GM10248 (cell line): ENCODE data around the gene AMZ1.

Source experiments
- CTCF ChIA-PET: fragments of 300-600 bp; sonication (Branson Sonifier 250); formaldehyde crosslinking; extraction: SDS; loops from one replicate; lab custom pipeline; 2021; ENCODE audit warnings: antibody characterized with exemption; lab: Yijun Ruan, JAX
- POLR2A ChIA-PET: fragments of 350-650 bp; sonication (Branson Sonifier 250); formaldehyde crosslinking; extraction: SDS; loops from one replicate; lab custom pipeline; 2020; ENCODE audit warnings: antibody characterized with exemption; lab: Yijun Ruan, JAX
- DNase-seq: peaks from one replicate; pipeline ENCODE4 v3.0.0; 2012; ENCODE audit errors: extremely low spot score
- TF ChIP-seq, protein P1 (sequence below): IDR thresholded peaks from 2 replicates; pipeline ENCODE4 v1.5.1; 2012; ENCODE audit warnings: mild to moderate bottlenecking, low read depth; ENCODE audit errors: extremely low read depth, missing control alignments, control extremely low read depth

The AMZ1 gene

DNA sequence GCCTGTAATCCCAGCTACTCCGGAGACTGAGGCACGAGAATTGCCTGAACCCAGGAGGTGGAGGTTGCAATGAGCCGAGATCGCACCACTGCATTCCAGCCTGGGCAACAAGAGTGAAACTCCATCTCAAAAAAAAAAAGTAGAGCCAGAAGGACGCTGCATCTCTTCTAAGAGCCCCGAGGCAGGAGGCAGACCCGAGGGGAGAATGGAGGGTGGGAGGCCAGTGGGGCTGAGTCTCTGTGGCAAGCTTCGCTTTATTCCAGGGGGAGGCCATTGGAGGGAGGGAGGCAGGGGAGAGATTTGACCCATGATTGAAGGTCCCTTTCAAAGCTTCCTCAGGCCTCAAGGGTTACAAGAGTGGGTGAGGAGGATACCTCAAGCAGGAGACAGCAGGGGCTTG, 37.6 kb upstream of the AMZ1 start:
- no peak for DNase-seq
- ChIA-PET CTCF (interaction anchor here (0.7 to 2.0 kb wide), 5 partner anchors 9 to 60 kb away, joined by 3 to 6 read pairs (median 4); no protein-coding TSS in a partner anchor), POLR2A (no interaction called here)
- TF ChIP-seq, protein P1, sequence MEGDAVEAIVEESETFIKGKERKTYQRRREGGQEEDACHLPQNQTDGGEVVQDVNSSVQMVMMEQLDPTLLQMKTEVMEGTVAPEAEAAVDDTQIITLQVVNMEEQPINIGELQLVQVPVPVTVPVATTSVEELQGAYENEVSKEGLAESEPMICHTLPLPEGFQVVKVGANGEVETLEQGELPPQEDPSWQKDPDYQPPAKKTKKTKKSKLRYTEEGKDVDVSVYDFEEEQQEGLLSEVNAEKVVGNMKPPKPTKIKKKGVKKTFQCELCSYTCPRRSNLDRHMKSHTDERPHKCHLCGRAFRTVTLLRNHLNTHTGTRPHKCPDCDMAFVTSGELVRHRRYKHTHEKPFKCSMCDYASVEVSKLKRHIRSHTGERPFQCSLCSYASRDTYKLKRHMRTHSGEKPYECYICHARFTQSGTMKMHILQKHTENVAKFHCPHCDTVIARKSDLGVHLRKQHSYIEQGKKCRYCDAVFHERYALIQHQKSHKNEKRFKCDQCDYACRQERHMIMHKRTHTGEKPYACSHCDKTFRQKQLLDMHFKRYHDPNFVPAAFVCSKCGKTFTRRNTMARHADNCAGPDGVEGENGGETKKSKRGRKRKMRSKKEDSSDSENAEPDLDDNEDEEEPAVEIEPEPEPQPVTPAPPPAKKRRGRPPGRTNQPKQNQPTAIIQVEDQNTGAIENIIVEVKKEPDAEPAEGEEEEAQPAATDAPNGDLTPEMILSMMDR = no peak

DNA sequence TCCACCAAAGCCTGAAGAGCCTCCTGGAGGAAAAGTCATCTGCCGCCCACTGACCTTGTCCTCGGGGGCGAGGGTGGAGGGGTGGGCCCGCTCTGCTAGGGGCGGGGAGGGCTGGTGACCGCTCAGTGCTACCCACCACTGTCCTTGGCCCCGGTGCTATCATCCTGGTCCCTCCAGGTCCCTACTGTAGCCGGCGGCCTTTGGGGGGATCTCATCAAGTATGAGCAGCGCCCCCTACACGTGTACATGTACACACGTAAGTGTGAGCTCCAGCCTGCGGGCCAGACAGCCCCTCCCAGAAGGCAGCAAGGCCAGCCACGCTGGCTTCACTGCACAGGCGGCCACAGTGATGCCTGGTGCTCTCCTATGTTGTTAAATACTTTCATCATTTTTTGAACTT, 36.7 kb upstream of the AMZ1 start:
- CTCF ChIA-PET = interaction anchor here (1.3 to 2.0 kb wide), 3 partner anchors 8 to 59 kb away, joined by 4 to 6 read pairs (median 4); no protein-coding TSS in a partner anchor

DNA sequence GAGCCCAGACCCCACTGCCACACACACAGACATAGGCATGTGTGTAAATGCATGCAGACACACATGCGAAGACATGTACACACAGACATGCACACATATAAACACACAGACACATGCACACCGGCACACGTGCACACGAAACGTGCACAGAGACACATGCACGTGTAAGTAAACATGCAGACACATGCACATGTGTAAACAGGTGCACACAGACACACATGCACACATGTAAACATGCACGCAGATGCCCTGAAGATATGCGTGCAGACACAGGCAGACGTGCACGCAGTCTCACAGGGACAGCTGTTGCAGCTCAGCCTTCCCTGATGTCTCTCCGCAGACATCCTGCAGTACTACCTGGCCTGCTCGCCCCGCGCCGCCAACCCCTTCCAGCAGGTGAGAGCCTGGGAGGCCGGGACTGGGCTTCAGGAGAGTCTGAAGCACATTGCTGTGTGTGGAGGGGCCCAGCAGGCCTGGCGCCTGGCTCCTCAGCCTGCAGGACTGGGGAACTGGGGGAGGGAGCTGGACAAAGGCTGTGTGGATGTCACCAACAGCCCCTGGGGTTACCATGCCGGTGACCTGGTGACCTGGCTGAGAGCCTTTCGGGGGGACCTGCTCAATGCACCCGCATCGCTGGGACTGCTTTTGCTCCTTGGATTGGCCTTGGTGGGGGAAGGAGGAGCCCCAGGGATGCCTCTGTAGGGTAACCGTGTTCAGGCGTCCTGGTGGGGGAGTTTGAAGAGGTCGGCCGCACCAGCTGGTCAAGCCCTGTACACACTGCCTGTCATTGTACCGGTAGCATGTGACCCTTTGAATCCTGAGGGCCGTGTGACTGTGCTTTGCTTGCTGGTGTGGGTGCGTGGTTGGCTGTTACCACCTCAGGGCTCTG, 35.9 kb upstream of the AMZ1 start:
- POLR2A ChIA-PET = no interaction called here
- no peak for DNase-seq
- TF ChIP-seq, protein P1 = no peak

More for the DNA sequence above, 36.7 kb upstream of the AMZ1 start:
- TF ChIP-seq, protein P1 = peak; percentile 27
- POLR2A ChIA-PET = no interaction called here
- DNase-seq = no peak

DNA sequence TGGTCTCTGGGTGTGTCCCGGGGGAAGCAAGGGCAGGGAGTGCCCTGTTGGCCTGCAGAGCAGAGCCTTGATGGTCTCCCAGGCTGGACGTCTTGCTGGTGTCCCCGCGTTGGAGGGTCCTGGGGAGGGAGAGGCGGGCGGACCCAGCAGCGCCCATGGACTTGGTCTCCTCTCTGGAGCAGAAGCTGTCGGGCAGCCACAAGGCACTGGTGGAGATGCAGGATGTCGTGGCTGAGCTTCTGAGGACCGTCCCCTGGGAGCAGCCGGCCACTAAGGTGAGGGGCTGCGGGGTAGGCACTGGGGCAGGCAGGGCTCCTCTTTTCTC, 35.3 kb upstream of the AMZ1 start:
- POLR2A ChIA-PET = no interaction called here
- CTCF ChIA-PET = interaction anchor here (1.1 to 2.2 kb wide), 5 partner anchors 8 to 212 kb away, joined by 3 to 10 read pairs (median 6); no protein-coding TSS in a partner anchor
- DNase-seq = no peak
- TF ChIP-seq, protein P1 = no peak

More for the DNA sequence above, 35.9 kb upstream of the AMZ1 start:
- CTCF ChIA-PET = interaction anchor here (1.1 to 2.2 kb wide), 4 partner anchors 7 to 212 kb away, joined by 3 to 9 read pairs (median 4); no protein-coding TSS in a partner anchor

DNA sequence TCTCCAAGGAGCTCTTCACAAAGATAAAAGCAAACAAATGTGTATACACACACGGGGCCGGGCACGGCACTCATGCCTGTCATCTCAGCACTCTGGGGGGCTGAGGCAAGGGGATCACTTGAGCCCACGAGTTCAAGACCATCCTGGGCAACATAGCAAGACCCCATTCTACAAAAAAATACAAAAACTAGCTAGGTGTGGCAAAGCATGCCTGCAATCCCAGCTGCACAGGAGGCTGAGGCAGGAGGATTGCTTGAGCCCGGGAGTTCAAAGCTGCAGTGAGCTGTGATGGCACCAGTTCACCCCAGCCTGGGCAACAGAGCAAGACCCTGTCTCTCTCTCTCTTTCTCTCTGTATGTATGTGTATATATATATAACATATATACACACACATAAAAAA, 33.9 kb upstream of the AMZ1 start:
- ChIA-PET POLR2A (interaction anchor here (0.5 kb wide), 1 partner anchor 354 kb away, joined by 3 read pairs; no protein-coding TSS in a partner anchor), CTCF (interaction anchor here (2.1 to 2.2 kb wide), 3 partner anchors 9 to 55 kb away, joined by 6 to 10 read pairs (median 9); no protein-coding TSS in a partner anchor)
- DNase-seq = no peak
- TF ChIP-seq, protein P1 = no peak

DNA sequence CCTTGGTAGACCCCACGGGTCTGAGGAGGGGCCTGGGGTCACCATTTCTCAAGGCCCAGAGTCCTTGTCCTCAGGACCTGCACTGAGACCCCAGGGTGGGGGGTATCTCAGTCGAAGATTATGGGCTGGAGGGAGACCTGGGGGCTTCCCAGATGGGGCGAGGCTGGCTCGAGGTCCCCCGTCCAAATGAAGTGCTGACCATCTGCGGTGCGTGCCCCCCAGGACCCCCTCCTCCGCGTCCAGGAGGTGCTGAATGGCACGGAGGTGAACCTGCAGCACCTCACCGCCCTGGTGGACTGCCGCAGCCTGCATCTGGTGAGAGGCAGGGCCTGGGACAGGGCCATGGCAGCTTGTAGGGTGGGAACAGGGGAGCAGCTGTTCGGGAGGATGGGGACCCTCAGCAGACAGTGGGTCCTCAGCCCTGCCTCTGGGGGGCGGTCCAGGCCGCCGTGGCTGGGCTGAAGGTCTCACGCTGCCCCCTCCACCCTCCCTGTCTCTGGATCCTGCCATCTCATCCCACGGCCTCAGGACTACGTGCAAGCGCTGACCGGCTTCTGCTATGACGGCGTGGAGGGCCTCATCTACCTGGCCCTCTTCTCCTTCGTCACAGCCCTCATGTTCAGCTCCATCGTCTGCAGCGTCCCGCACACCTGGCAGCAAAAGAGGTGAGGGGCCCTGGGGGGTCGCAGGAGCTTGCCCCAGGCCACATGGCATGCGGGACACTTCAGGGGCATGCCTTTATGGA, 32.0 kb upstream of the AMZ1 start:
- POLR2A ChIA-PET = no interaction called here
- CTCF ChIA-PET = interaction anchor here (1.0 to 1.3 kb wide), 3 partner anchors 15 to 54 kb away, joined by 3 to 8 read pairs (median 7); no protein-coding TSS in a partner anchor
- TF ChIP-seq, protein P1 = no peak
- DNase-seq = no peak
